ENCODE measurements around the gene PFKP. TPM values are rescaled to one million over a fixed set of nuclear protein-coding genes. Genes with fewer than 3 reads are reported as not detected.

Gene PFKP
- total RNA-seq, 3 donors from 2014 or later, result 76.1 to 117 (median 100) TPM

- DNase-seq (no peak), ATAC-seq (no peak)
- Histone ChIP-seq H3K4me3 (no peak overlapping the region), H3K4me1 (ENCODE audit: low read depth) (peaks cover 19% of the 10 kb centered on the region), H3K36me3 (ENCODE audit: low read depth) (no peaks in the 10 kb centered on the region), H3K9me3 (no peaks in the 10 kb centered on the region)
- intact Hi-C loops (cut with DNase I, micrococcal nuclease), result no loop called here
- TF ChIP-seq CTCF (IDR thresholded peaks at IDR 0.05), result no peak
Measured at GRCh38 chr10:3091921-3092320, 24.6 kb downstream of the PFKP start.

GRCh38 chr10:3093996-3094395 is 26.6 kb downstream of the PFKP start:
- no peak for DNase-seq
- Histone ChIP-seq H3K4me3 (no peak overlapping the region), H3K36me3 (ENCODE audit: low read depth) (no peaks in the 10 kb centered on the region), H3K9me3 (no peaks in the 10 kb centered on the region), H3K4me1 (ENCODE audit: low read depth) (peaks cover 19% of the 10 kb centered on the region)
- ATAC-seq, result no peak
- intact Hi-C loops (cut with DNase I, micrococcal nuclease), result no loop called here
- TF ChIP-seq CTCF (IDR thresholded peaks at IDR 0.05), result no peak

- DNase-seq, result no peak
Measured at GRCh38 chr10:3094609-3095036, 27.3 kb downstream of the PFKP start.

GRCh38 chr10:3095373-3096139 is 28.2 kb downstream of the PFKP start:
- no peak overlapping the region for H3K4me3 ChIP-seq
- TF ChIP-seq CTCF (IDR thresholded peaks at IDR 0.05), result no peak
- H3K4me1 ChIP-seq (ENCODE audit: low read depth), result peaks cover 17% of the 10 kb centered on the region
- no peaks in the 10 kb centered on the region for H3K36me3 ChIP-seq (ENCODE audit: low read depth)
- no peaks in the 10 kb centered on the region for H3K9me3 ChIP-seq
- intact Hi-C loops (cut with DNase I, micrococcal nuclease), result no loop called here
- peak; percentile 84 for ATAC-seq
- peak in 1 of 3 donors; percentile 57 for DNase-seq

More at GRCh38 chr10:3094609-3095036, 27.3 kb downstream of the PFKP start:
- intact Hi-C loops (cut with DNase I, micrococcal nuclease), result no loop called here
- no peak for TF ChIP-seq CTCF (IDR thresholded peaks at IDR 0.05)
- H3K4me1 ChIP-seq (ENCODE audit: low read depth), result peaks cover 19% of the 10 kb centered on the region
- H3K4me3 ChIP-seq, result no peak overlapping the region
- H3K9me3 ChIP-seq, result no peaks in the 10 kb centered on the region
- no peak for ATAC-seq
- no peaks in the 10 kb centered on the region for H3K36me3 ChIP-seq (ENCODE audit: low read depth)

GRCh38 chr10:3096149-3096548 is 28.8 kb downstream of the PFKP start:
- H3K4me1 ChIP-seq (ENCODE audit: low read depth), result peaks cover 12% of the 10 kb centered on the region
- H3K36me3 ChIP-seq (ENCODE audit: low read depth), result no peaks in the 10 kb centered on the region
- TF ChIP-seq CTCF (IDR thresholded peaks at IDR 0.05), result no peak
- H3K4me3 ChIP-seq, result no peak overlapping the region
- peak; percentile 7 for ATAC-seq
- H3K9me3 ChIP-seq, result no peaks in the 10 kb centered on the region
- intact Hi-C loops (cut with DNase I, micrococcal nuclease), result no loop called here
- peak in 1 of 3 donors; percentile 52 for DNase-seq
